ENCODE results near the gene IL33.

IL33 gene

DNA sequence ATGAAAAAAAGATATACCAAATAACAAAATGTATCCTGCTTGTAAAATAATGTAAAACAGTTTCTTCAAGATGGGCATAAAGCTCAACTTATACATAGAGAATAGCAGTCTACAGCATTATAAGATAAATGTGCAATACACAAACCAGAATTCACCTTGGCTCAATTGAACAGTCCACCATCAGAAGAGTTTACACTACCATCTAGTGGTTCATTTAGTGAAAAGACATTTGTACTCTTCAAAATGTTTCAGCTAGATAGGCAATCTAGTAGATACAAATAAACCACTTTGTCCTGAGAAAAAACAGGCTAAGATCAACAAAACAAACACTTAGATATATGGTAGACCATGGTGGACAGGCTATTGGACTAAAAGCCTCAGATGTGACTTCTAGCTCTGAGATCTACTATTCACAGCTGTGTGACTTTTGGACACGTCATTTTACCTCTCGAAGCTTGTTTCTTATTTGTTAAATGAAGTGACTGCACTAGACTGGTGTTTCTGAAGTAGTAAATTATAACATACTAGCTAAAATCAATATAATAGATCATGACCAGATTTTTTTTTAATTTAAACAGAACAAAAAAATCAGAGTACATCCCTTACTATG, 90.5 kb downstream of the IL33 start:
- peak; percentile 61 for DNase-seq
